Measurements from ENCODE around the gene ITGB2.

Gene ITGB2

DNA sequence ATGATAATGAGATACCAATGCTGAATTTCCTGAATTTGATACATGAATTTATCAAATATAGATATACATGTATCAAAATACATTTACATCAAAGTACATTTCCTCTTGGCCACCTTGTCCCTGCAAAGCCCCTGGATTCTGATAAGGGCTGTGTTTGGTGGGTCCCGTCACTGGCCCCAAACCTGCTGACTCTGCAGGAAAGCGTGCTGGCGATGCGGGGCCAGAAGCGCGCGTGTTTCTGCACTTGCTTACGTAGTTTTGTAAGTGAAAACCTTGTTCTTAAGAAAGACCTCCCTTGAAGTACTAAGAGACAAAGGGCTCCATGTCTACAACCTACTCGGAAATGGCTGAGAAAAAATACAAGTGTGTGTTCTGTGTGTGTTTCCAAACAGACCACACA, 11.0 kb downstream of the ITGB2 start:
- DNase-seq: no peak

DNA sequence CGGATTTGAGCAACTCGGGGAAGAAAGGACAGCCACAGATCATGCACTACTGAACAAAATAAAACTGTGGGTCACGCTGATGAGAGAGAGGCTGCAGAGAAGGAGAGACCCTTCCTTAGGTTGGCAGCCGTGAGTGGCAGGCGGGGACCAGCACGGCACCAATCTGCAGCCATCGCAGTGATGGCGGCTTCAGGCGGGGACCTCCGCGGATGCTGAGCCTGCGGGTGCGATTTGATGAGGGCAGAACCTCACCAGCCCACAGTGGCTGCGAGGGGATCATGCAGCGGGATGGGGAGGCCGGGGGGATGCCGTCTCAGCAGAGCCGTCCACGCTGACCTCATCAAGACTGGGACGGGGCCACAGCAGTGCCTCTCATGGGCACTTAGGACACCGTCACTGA, 11.8 kb downstream of the ITGB2 start:
- no peak for DNase-seq

DNA sequence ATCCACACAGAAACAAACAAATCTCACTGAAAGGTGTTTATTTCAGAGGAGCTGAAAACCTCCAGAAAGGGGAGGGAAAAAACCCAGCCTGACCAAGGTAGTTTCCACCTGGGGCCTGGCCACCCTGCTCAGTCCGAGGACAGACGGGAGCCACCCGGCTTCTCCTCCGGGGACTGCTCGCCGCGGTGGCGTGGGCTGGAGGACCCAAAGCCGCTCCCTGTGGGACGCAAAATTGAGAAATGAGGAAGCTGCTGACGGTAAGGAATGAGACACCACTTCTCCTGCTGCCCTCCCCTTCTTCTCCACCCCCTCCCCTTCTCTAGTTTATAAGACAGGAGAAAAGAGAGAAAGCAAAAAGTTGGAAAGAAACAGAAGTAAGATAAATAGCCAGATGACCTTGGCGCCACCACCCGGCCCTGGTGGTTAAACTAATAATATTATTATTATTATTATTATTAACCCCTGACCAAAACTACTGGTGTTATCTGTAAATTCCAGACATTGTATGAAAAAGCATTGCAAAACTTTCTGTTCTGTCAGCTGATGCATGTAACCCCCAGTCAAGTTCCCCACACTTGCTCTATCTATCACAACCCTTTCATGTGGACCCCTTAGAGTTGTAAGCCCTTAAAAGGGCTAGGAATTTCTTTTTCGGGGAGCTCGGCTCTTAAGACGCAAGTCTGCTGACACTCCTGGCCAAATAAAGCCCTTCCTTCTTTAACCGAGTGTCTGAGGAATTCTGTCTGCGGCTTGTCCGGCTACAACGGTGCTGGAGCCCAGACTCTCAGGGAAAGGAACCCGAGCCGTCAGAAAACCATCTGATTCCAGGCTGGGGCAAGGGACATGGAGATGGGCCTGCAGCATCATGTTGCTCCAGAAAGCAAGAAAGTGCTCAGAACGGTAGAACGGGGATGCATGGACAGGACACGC, 12.5 kb downstream of the ITGB2 start:
- peak; percentile 95 to 96 (median 96) for DNase-seq

DNA sequence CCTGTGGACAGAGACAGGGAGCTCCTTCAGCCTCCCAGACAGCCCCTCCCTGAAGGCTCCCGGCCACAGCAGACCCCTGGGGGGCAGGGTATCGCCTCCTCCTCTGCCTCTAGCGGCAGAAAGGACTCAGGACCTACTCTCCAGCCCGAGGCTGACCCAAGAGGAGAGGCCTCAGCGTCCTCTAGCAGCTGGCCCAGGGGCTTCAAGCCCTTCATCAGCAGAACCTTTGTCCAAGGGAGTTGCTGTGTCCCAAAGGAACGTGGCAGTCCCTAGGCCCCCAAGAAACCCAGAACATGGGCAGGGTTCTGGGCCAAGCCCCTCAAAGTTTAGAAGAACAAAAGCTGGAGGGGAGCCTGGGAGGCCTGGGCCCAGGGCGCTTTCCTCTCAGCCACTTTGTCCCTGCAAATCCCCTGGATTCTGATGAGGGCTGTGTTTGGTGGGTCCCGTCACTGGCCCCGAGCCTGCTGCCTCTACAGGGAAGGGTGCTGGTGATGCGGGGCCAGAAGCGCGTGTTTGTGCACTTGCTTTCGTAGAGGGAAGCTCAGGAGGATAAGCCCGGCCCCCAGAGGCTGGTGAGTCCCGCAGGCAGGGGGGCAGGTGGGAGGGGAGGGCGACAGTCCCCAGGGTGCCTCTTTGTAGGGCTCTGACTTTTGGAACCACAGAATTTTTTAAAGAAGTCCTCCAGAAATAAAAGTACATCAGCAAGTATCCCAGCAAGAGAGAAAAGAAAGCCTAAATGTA, 13.3 kb downstream of the ITGB2 start:
- no peak for DNase-seq

DNA sequence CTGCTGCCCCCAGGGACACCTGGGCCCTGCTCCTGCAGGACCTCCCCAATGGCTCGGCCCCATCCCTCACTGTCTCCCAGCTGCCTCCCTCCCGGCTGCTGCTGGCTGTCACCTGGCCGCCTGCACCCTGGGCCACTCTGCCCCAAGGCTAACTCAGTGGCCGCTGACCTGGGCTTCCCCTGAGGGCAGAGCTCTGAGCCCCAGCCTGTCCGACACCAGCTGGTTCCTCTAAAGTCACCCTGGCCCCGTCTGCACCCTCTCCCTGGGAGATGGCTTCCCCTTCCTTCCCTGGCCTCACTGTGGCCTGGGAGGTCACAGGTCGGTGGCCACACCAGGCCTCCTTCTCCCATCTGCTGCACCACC, 15.0 kb downstream of the ITGB2 start:
- DNase-seq: peak; percentile 43 to 74 (median 52)

DNA sequence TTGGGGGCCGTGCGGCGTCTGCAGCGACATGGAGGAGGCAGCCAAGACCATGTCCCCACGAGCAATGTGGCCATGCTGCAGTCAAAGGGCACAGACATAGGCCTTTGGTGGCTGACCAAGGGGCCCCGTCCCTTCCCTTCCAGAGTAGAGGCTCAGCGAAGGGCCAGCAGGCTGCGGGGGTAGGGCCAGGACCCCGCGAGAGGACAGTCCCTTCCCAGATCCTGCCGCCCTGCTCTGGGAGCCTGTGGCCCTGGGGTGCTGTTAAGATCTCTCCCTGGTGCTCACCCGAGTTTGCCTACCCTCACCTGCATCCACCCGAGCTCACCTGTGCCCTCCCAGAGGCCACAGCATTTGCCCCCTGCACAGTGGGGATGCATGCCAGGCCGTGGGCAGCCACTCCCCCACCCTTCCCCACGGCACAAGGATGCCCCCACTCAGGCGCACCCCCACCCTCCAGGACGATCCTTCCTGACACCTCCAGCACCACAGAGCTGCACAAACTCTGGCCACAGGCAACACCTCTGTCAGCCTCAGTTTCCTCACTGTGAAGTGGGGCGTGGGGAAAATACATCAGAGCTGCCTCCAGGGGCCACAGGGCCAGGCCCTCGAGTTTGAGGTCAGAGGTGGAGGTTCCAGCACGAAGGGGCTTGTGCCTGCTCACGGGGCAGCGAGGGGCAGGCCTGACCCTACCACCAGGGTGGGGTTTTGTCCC, 15.5 kb downstream of the ITGB2 start:
- DNase-seq: no peak

DNA sequence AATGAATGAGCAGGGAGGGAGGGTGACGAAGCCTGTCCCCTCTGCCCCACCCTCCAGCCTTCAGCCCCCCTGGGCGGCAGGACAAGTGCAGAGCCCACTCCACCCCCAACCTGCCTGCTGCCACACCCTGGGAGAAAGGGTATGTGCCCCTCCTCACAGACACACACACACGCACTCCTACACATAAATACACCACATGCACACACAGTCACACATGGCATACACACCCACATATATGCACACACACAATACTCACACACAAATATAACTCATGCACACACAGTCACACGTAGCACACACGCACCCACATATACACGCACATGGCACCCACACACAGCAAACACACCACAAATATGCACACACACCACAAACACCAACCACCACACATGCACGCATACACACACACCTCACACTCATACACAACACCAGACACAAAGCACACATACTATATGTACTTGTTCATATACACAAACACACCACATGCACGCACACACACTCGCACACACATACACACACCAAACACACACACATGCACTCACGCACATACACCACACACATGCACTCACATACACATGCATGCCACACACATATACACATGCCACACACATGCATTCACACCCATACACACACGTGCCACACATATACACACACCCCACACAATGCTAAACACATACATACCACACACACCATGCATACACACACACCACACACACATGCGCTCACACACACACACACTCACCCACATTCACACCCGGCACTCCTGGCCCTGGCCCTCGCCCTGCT, 16.4 kb downstream of the ITGB2 start:
- DNase-seq: no peak

DNA sequence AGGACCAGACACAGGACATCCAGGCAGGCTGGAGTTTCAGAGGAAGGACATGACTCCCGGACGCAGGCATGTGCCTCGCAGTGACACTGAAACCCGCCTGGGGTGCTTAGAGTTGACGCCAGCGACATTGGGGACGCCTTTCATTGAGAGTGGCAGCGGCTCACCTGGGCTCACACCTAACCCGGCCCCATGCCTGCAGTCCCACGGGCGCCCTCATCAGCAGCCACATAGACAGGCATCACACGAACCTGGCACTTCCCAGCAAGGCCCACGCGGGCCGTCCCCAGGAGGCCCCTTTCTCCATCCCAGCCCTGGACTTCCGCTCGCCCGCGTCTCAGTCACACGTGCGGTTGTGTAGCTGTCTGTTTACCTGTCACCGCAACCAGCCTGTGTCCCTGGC, 17.0 kb downstream of the ITGB2 start:
- DNase-seq: no peak

DNA sequence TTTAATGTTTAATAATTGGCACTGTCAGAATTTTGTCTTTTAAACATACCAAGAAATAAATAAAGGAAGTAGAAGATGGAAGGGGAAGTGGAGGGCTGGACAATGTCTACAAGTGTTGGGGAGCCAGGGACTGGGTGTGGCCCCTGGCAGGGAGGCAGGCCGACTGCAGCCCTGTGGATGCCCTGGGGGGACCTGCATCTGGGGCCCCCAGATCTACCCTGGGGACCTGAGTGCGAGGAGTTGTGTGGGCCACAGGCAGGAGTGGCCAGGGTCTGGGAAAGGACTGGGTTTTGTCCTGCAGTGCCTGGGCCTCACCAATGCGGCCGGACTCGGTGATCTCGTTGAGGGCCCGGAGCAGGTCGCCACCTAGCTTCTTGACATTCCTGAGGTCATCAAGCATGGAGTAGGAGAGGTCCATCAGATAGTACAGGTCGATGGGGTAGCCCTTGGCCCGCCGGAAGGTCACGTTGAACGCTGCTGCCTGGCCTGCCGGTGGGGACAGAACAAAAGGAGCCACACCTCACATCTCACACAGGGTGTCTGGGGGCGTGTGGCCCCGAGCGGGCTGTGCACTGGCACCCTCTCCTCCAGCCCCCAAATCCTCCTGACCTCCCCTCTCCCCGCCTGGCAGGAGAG, 17.5 kb downstream of the ITGB2 start:
- peak in 2 of 3 donors; percentile 38 to 52 for DNase-seq

DNA sequence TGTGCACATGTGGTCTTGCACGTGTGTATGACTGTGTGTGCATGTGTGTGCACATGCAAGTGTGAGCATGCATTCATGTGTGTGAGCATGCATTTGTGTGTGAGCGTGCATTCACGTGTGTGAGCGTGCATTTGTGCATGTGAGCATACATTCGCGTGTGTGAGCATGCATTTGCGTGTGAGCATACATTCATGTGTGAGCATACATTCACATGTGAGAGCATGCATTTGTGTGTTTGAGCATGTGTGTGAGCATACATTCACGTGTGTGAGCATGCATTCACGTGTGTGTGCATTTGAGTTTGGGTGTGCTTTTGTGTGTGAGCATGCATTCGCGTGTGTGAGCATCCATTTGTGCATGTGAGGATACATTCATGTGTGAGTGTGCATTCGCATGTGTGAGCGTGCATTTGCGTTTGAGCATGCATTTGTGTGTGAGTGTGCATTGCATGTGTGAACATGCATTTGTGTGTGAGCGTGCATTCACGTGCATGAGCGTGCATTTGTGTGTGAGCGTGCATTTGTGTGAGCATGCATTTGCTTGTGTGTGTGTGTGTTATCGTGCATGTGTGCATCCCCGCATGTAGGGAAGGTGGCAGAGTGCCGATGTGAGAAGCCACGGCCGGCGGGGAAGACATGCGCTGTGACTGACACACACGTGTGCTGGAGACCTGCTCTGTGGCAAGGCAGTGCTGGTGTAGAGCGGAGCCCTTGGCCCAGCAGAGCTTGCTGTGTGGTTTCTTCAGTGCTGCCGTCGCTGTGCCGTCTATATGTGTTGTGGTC, 18.2 kb downstream of the ITGB2 start:
- no peak for DNase-seq

DNA sequence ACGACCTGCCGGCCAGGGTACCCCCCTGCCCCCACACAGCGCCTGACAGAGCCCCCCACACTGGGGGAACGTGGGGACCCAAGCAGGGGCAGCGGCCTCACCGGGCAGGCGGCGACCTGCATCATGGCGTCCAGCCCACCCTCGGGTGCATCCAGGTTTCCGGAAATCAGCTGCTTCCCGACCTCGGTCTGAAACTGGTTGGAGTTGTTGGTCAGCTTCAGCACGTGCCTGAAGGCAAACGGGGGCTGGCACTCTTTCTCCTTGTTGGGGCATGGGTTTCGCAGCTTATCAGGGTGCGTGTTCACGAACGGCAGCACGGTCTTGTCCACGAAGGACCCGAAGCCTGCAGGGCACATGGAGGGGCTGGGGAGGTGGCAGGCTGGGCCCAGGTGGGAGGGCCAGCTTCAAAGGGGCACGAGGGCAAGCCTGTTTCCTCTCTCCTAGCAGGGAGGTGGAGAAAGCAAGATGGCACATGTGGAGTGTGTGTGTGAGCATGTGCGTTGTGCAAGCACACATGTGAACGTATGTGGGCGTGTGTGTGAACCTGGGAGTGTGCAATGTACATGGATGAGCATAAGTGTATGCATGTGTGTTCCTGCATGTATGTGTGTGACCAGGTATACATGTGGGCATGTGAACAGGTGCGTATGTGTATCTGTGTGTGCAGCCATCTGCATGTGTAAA, 19.2 kb downstream of the ITGB2 start:
- DNase-seq: no peak

DNA sequence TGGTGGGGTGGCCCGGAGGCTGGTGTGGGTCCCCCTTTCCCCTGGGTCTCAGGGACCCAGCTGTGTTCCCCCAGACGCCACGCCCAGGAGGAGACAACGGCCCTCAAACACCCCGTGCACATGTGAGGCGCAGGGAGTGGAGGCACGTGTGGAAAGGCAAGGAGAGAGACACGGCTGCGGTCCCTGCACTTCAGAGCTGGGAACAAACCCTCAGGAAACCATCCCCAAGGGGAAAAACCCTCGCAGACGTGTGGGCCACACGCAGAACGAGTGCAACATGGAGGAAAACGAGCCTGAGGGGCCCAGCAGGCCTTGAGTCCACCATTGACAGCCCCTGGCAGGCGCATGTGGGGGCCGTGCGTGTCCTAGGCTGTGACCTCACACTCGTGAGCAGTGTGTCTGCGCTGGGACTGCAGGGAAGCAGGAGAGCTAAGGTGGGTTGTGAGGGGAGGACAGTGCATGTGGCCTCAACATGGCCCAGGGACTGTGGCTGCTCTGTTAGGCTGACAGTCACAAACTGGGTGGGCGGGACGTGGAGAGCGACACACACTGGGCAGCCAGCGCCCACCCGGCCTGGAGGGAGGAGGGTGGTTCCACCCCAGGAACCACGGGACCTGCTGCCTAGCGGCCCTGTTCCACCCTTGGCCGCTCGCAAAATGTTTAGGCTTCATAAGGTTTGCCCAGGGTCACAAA, 20.0 kb downstream of the ITGB2 start:
- DNase-seq: no peak

DNA sequence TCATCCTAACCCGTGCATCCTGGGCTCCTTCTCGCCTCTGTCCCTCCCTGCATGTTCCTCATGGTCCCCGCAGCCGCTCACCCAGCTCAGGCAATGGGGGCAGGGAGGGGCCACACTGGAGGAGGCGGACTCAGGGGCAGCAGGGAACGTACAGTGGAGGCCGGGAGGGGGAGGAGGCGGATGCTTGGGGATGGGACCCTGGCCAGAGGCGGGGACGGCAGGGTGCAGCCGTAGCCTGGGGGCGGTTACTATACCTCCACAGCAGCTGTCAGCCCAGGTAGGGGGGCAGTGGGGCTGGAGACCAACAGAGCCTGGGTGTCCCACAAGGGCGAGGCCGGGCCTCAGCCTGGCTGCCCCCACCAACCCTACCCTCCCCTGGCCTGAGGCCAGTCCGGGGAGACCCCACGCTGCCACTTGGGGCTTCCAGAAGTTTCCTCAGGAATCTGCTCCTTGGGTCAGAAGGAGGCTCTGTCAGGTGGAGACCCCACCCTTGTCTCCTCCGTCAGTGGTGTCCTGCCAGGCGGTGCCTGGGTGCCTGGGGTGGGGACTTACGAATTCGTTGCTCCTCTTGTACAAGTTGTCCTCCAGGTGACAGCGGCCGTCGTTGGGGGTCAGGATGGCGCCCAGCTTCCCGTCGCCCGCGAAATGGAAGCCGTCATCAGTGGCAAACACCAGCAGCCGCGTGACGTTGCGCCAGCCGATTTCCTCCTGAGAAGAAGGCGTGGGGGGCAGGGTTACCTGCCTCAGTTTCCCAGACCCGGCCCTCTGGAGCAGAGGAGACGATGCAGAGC, 20.7 kb downstream of the ITGB2 start:
- DNase-seq: no peak

DNA sequence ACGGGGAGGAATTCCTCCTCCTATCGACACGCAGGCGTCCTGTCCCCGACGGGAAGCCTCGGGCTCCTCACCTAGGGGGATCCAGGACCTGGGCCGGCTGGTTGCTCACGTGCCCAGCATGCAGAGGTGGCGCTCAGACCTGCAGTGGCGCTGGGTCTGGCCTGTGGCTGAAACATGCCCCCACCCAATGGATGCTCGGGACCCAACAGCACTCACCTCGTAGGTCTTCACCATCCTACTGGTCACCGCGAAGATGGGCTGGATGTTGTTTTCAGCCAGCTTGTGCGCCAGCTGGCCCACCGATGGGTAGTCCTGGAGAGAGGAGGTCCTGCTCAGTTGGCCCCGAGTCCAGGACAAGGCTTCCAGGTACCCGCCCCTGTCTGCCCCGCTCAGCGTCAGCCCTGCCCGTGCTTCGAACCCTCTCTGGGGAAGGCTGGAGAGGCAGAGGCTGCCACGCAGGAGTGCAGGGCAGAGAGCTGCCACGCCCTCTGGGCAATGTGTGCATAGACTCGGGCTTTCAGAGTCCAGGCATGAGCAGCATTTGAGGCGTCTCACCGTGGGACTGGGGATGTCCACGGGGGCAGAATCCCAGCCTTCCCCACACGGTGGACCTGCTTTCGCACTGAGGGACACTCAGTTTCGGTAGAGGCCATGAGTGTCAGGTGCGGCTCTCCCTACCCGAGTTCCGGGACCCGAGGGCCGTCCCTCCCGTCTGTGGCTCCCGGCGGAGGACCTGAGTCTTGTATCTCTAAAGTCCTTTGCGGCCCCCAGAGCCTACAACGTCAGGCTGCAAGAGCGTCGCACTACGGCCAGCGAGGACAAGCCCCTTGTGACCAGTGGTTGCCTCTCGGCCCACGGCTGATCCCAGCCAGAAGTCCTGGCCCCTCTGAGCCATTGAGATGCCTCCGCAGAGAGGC, 21.6 kb downstream of the ITGB2 start:
- no peak for DNase-seq

DNA sequence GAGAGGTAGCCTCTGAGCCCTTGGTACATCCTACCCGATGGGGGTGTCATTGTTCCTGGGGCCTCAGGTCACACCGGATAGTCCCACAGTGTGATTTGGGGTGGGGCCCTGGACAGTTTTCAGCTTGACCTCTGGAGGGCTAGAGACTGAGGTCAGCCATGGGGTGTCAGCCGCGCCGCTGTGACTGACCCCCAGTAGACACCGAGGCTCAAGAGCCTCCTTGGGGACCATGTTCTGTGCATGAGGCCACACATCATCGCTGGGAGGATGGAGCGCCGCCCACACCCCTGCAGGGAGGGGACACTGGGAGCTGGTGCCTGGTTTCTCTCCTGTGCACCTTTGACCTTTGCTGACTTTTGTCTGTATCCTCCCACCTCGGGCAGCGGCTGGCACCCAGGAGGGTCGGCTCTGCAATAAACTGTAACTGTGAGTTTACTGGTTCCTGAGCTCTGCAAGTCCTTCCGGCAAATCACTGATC, 22.6 kb downstream of the ITGB2 start:
- no peak for DNase-seq

DNA sequence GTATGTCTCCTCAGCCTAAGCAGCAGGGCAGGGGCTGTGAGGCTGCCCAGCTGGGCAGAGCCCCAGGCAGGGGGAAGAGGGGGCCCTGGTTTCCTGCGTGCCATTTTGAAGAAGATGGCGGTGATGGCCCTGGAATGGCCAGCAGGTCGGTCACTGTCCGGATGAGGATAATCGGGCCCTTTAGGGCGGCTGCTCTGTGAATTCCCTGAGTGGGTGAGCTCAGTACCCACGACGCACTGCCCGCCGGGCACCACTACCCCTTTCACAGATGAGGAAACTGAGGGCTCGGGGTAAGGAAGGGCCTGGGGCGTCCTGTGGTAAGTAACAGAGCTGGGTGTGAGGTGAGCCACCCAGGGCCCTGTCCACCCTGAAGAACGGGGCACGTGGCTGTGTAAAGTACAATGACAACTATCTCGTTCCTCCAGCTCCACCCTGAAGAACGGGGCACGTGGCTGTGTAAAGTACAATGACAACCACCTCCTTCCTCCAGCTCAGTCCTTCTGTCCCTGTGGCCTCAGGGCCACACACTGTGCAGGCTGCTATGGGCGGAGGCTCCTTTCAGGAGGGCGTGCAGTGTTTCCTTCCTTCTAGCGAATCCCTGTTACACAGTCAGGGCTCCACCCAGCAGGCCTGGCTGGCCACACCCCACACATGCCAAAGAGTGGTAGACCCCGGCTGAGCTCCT, 23.2 kb downstream of the ITGB2 start:
- DNase-seq: no peak

DNA sequence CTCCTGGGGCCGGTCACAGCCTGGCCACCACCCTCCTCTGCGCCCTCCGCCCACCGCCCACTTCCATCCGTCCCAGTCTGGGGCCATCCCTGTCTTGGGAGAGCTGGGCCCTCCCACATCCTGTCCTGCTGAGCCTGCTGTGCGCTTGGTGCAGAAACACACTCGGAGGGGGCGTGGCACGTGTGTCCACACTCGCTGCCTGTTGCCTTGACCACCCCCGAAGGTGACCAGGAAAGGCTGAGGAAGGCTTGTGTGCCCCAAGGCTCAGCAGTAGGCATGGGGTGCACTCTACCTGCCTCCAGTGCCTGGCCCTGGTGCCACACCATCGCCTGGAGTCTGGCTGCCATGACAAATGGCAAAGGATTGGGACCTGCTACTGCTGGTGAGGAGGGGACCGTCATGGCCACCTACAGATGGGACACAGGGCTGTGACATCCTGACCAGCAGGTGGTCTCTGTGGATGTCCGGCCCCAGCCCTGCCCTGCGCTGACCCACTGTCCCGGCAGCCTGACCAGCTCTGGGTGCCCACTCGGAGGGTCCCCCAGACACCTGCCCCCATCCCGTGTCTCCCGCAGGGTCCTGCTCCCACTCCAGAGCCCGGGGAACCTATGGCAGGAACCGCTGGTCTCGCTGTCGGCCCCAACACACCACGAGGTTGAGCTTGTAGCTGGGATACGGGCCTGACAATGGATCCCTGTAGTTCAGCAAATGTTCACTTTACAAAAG, 24.0 kb downstream of the ITGB2 start:
- DNase-seq: no peak

Data from suppressor macrophage treated with lipopolysaccharide for 1 hour (primary cell).